NCI-H460 (cell line): ENCODE results near the gene RNF111. TPM values are rescaled to one million over a fixed set of nuclear protein-coding genes. Genes with fewer than 3 reads are reported as not detected.
"Not testable (repeated sequence)": the region's sequence is repeated elsewhere in the genome, so short reads cannot be mapped to it uniquely, and the experiment has no call there.

ENCODE experiments used
- DNase-seq: peaks from one replicate; pipeline ENCODE4 v3.0.0-alpha.2; 2016; ENCODE audit warnings: low read depth; ENCODE audit errors: extremely low read depth
- total RNA-seq: library from RNA; depleted of rRNA; stranded (reverse); fragments of >200 nt; shearing (Covaris generic); gene quantifications from 2 replicates; pipeline ENCODE4 v1.2.3, GENCODE V29; 2014

The RNF111 gene
- total RNA-seq, 1 experiment from 2014 or later = 3.8 TPM

GRCh38 chr15:59052915-59053407, 65.5 kb downstream of the RNF111 start:
- DNase-seq = no peak

- DNase-seq = no peak
These were observed 66.0 kb downstream of the RNF111 start for GRCh38 chr15:59053482-59053881.

- no peak for DNase-seq
These were observed 71.7 kb downstream of the RNF111 start for GRCh38 chr15:59059076-59059597.

- DNase-seq = no peak
These were observed 72.9 kb downstream of the RNF111 start for GRCh38 chr15:59060348-59060747.

GRCh38 chr15:59063042-59063441, 75.6 kb downstream of the RNF111 start:
- DNase-seq = no peak

- no peak for DNase-seq
These were observed 82.0 kb downstream of the RNF111 start for GRCh38 chr15:59069430-59069829.

GRCh38 chr15:59074607-59075006, 87.1 kb downstream of the RNF111 start:
- no peak for DNase-seq

GRCh38 chr15:59087731-59088130, 100.3 kb downstream of the RNF111 start:
- DNase-seq = no peak

- DNase-seq = no peak
These were observed 106.6 kb downstream of the RNF111 start for GRCh38 chr15:59094077-59094476.

- no peak for DNase-seq
These were observed 109.0 kb downstream of the RNF111 start for GRCh38 chr15:59096429-59096828.

GRCh38 chr15:59099162-59099685, 111.8 kb downstream of the RNF111 start:
- DNase-seq = no peak

GRCh38 chr15:59104602-59104911, 117.1 kb downstream of the RNF111 start:
- no peak for DNase-seq

- peak; percentile 88 for DNase-seq
These were observed 117.7 kb downstream of the RNF111 start, which contains the start of gene CCNB2 for GRCh38 chr15:59104912-59105732. TSS of gene CCNB2 (plus strand) at chr15:59105146. CDS start at chr15:59105269, 123 bp downstream.

GRCh38 chr15:59105854-59106253, 118.4 kb downstream of the RNF111 start:
- DNase-seq = no peak

GRCh38 chr15:59111251-59111650, 123.8 kb downstream of the RNF111 start:
- DNase-seq = no peak

GRCh38 chr15:59115047-59115446, 127.6 kb downstream of the RNF111 start:
- DNase-seq = no peak

GRCh38 chr15:59116141-59116540, 128.7 kb downstream of the RNF111 start:
- no peak for DNase-seq

- DNase-seq = no peak
These were observed 129.3 kb downstream of the RNF111 start for GRCh38 chr15:59116771-59117170.

GRCh38 chr15:59119625-59120024, 132.2 kb downstream of the RNF111 start:
- no peak for DNase-seq

GRCh38 chr15:59120937-59121336, 133.5 kb downstream of the RNF111 start:
- no peak for DNase-seq

- DNase-seq = no peak
These were observed 136.8 kb downstream of the RNF111 start for GRCh38 chr15:59124261-59124660.

- DNase-seq = not testable (repeated sequence)
These were observed 138.2 kb downstream of the RNF111 start for GRCh38 chr15:59125683-59126082.
